Spleen (tissue), 11 donors: ENCODE results near the gene LYVE1. TPM values are rescaled to one million over a fixed set of nuclear protein-coding genes. Genes with fewer than 3 reads are reported as not detected.
A peak's percentile ranks its signal among the peaks of the same experiment; 100 is the strongest.

ENCODE experiments used
- DNase-seq: peaks from one replicate; pipeline ENCODE4 v3.0.0-alpha.2; 2020
- H3K27ac ChIP-seq, 8 donors: fragments of 200-600 bp; sonication (generic) in 7 of 8; 1 replicate in 4 of 8; 2 replicates in 4 of 8; pipeline versions ENCODE4 v1.5.0 to v1.8.0; 2016 to 2021; ENCODE audit warnings: inconsistent platforms in 4 of 8, mild to moderate bottlenecking in 4 of 8, moderate library complexity in 1 of 8
- H3K27me3 ChIP-seq, 7 donors: fragments of 200-600 bp; sonication (generic) in 6 of 7; replicated peaks in 1 of 7; 1 replicate in 4 of 7; 2 replicates in 3 of 7; pipeline versions ENCODE4 v1.5.0 to v1.8.0; 2016 to 2021; ENCODE audit warnings: inconsistent platforms in 3 of 7, mild to moderate bottlenecking in 1 of 7
- H3K36me3 ChIP-seq, 6 donors: fragments of 200-600 bp; sonication (generic) in 5 of 6; 1 replicate in 4 of 6; 2 replicates in 2 of 6; pipeline versions ENCODE4 v1.5.0 to v1.8.0; 2016 to 2021; ENCODE audit warnings: inconsistent platforms in 2 of 6
- H3K4me1 ChIP-seq, 6 donors: fragments of 200-600 bp; sonication (generic) in 5 of 6; 1 replicate in 3 of 6; 2 replicates in 3 of 6; pipeline versions ENCODE4 v1.5.0 to v1.8.0; 2016 to 2021; ENCODE audit warnings: inconsistent platforms in 3 of 6
- H3K4me3 ChIP-seq, 8 donors: fragments of 200-600 bp; sonication (generic) in 7 of 8; 1 replicate in 4 of 8; 2 replicates in 4 of 8; pipeline versions ENCODE4 v1.5.0 to v1.8.0; 2016 to 2021; ENCODE audit warnings: inconsistent platforms in 4 of 8, mild to moderate bottlenecking in 4 of 8, moderate library complexity in 2 of 8
- H3K9me3 ChIP-seq, 8 donors: fragments of 200-600 bp; sonication (generic) in 7 of 8; 1 replicate in 4 of 8; 2 replicates in 4 of 8; pipeline versions ENCODE4 v1.5.0 to v1.8.0; 2016 to 2021; ENCODE audit warnings: inconsistent platforms in 4 of 8
- POLR2A ChIP-seq, 3 donors: fragments of 450-650 bp; IDR thresholded peaks; one replicate each; pipeline ENCODE4 v1.5.1; 2017; ENCODE audit warnings: antibody characterized with exemption in 3 of 3, mild to moderate bottlenecking in 1 of 3
- POLR2AphosphoS5 ChIP-seq, 3 donors: sonication (generic); formaldehyde crosslinking; IDR thresholded peaks; one replicate each; pipeline ENCODE4 v1.5.1; 2017; ENCODE audit warnings: antibody characterized with exemption in 3 of 3
- WGBS, 5 donors: extraction: QIAGEN DNeasy Blood & Tissue Kit in 3 of 5; methylation state at CpG; one replicate each; pipeline versions ENCODE4 v1.1.5 to v1.1.7; 2013 to 2018; 5-methylcytosine and 5-hydroxymethylcytosine counted together
- intact Hi-C: fragments of 100-400 bp; cut with DNase I; formaldehyde crosslinking; loops from one replicate; pipeline ENCODE4 v1.15.0; 2023; ENCODE audit warnings: low total_unique reads
- polyA plus RNA-seq, 3 donors: library from polyadenylated mRNA; stranded (reverse); fragments of 200-250 nt; gene quantifications; one replicate each; pipeline ENCODE4 v1.2.1, GENCODE V29; 2013
- total RNA-seq, 7 donors: library from RNA; depleted of rRNA in 3 of 7; stranded (reverse); fragments of >200 nt in 3 of 7; fragmentation: NEBNext Ultra II Directional in 4 of 7; extraction: Animal tissue kit (Norgen Biotek cat#: 25700) in 4 of 7; gene quantifications; one replicate each; pipeline versions ENCODE4 v1.1.0 to v1.2.1, GENCODE V29; 2016 to 2021
- TF ChIP-seq, protein P1 (sequence below), 11 experiments: fragments of 200-600 bp in 7 of 11; fragments of 450-650 bp in 4 of 11; sonication (generic) in 4 of 11; IDR thresholded peaks in 8 of 11; conservative IDR thresholded peaks in 3 of 11; 1 replicate in 7 of 11; 2 replicates in 4 of 11; pipeline versions ENCODE4 v1.4.0 to v1.8.0; 2016 to 2021; ENCODE audit warnings: antibody characterized with exemption in 11 of 11, inconsistent platforms in 4 of 11, mild to moderate bottlenecking in 1 of 11
- donor health status: healthy with polysubstance abuse.
- donor health status: DM: no; HTN: no; CAD: no; lungs with moderate emphysema.
- donor health status: DM: no; HTN: no; CAD: no.
- donor health status: Bipolar disorder and iron deficiency.
- donor health status: healthy.
- donor health status: DM: no; HTN: no; CAD: no.
- donor health status: DM: yes; HTN: yes; CAD: no.

Gene LYVE1
- total and polyA plus RNA-seq, 10 donors: 20.2 to 338 (median 134) TPM

GRCh38 chr11:10561043-10561818, 7.2 kb downstream of the LYVE1 start:
- TF ChIP-seq, protein P1, sequence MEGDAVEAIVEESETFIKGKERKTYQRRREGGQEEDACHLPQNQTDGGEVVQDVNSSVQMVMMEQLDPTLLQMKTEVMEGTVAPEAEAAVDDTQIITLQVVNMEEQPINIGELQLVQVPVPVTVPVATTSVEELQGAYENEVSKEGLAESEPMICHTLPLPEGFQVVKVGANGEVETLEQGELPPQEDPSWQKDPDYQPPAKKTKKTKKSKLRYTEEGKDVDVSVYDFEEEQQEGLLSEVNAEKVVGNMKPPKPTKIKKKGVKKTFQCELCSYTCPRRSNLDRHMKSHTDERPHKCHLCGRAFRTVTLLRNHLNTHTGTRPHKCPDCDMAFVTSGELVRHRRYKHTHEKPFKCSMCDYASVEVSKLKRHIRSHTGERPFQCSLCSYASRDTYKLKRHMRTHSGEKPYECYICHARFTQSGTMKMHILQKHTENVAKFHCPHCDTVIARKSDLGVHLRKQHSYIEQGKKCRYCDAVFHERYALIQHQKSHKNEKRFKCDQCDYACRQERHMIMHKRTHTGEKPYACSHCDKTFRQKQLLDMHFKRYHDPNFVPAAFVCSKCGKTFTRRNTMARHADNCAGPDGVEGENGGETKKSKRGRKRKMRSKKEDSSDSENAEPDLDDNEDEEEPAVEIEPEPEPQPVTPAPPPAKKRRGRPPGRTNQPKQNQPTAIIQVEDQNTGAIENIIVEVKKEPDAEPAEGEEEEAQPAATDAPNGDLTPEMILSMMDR (IDR thresholded peaks at IDR 0.05 in 8 of 11, conservative IDR thresholded peaks at IDR 0.05 in 3 of 11): no peak
- TF ChIP-seq POLR2AphosphoS5 (IDR thresholded peaks at IDR 0.05) (peak in 1 of 3 donors; percentile 46), POLR2A (IDR thresholded peaks at IDR 0.05) (no peak)
- Histone ChIP-seq H3K4me1 (peaks cover 0 to 39% (median 22%) of the 10 kb centered on the region in 6 donors), H3K27me3 (no peaks in the 10 kb centered on the region), H3K4me3 (no peak overlapping the region), H3K27ac (peak overlapping the region in 2 of 8 donors; percentile 5 to 13), H3K36me3 (peaks cover 0 to 74% (median 7%) of the 10 kb centered on the region in 6 donors), H3K9me3 (no peaks in the 10 kb centered on the region)
- WGBS, 5 donors: 66 to 86% (median 80%) methylated on average over 3 of the region's 3 CpGs
- intact Hi-C loops: loop anchor here (10.0 kb wide), 1 partner anchor 84 kb away; no protein-coding TSS in a partner anchor
- DNase-seq: no peak

DNA sequence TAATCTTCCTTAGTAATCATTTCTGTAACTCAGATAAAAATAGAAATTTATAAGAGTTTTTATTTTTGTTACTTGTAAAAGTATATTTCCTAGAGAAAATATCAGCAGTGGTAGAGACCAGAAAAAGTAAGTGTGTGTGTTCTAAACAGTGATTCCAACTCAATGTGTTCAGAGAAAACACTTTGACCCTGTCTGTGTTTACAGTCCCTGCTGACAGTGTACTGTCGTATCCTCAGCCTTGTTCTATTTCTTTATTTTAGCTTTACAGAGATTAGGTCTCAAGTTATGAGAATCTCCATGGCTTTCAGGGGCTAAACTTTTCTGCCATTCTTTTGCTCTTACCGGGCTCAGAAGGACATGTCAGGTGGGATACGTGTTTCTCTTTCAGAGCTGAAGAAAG, 10.2 kb downstream of the LYVE1 start:
- WGBS, 5 donors: 77 to 95% (median 86%) methylated on average over 3 of the region's 3 CpGs
- H3K4me1 ChIP-seq: peaks cover 0 to 14% (median 3%) of the 10 kb centered on the region in 6 donors
- H3K27ac ChIP-seq: no peak overlapping the region
- TF ChIP-seq POLR2A (IDR thresholded peaks at IDR 0.05) (no peak), POLR2AphosphoS5 (IDR thresholded peaks at IDR 0.05) (no peak)
- TF ChIP-seq, protein P1 (IDR thresholded peaks at IDR 0.05 in 8 of 11, conservative IDR thresholded peaks at IDR 0.05 in 3 of 11): no peak
- H3K36me3 ChIP-seq: peaks cover 0 to 62% (median 7%) of the 10 kb centered on the region in 6 donors
- no peaks in the 10 kb centered on the region for H3K9me3 ChIP-seq
- no peak overlapping the region for H3K4me3 ChIP-seq
- no peak for DNase-seq
- intact Hi-C loops: no loop called here
- H3K27me3 ChIP-seq: no peaks in the 10 kb centered on the region

DNA sequence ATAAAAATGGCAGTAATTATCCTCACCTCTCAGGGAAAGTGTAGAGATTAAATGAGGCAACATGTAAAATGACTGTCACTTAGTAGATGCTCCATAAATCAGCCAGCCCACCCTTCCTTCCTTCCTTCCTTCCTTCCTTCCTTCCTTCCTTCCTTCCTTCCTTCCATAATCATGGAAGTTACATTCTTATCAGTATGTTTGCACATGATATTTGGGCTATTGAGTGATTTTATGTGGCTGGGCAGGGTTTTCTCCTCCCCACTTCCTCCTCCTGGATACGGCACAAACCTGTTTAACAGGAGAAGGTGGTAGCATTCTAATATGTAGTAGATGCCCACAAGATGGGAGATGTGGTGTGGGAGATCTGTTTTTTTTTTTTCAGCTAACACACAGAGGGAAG, 11.9 kb downstream of the LYVE1 start:
- DNase-seq: no peak
- Histone ChIP-seq H3K4me1 (peaks cover 0 to under 1% (median 0%) of the 10 kb centered on the region in 6 donors), H3K4me3 (no peak overlapping the region), H3K27ac (no peak overlapping the region), H3K36me3 (peaks cover 0 to 46% (median 7%) of the 10 kb centered on the region in 6 donors), H3K9me3 (peaks cover 0 to 8% (median 1%) of the 10 kb centered on the region in 8 donors), H3K27me3 (no peaks in the 10 kb centered on the region)
- TF ChIP-seq POLR2A (IDR thresholded peaks at IDR 0.05): no peak
- TF ChIP-seq, protein P1 (IDR thresholded peaks at IDR 0.05 in 8 of 11, conservative IDR thresholded peaks at IDR 0.05 in 3 of 11): no peak
- TF ChIP-seq POLR2AphosphoS5 (IDR thresholded peaks at IDR 0.05): no peak
- intact Hi-C loops: no loop called here
- whole genome bisulfite sequencing, 5 donors: 39 to 58% (median 45%) methylated on average over 1 of the region's 1 CpG

- H3K27ac ChIP-seq: no peak overlapping the region
- peaks cover 0 to 3% (median 0%) of the 10 kb centered on the region in 6 donors for H3K36me3 ChIP-seq
- no peak overlapping the region for H3K4me3 ChIP-seq
- intact Hi-C loops: no loop called here
- DNase-seq: no peak
- peaks cover 0 to 9% (median 1%) of the 10 kb centered on the region in 8 donors for H3K9me3 ChIP-seq
- H3K4me1 ChIP-seq: no peaks in the 10 kb centered on the region
- TF ChIP-seq POLR2A (IDR thresholded peaks at IDR 0.05) (no peak), POLR2AphosphoS5 (IDR thresholded peaks at IDR 0.05) (no peak)
- TF ChIP-seq, protein P1 (IDR thresholded peaks at IDR 0.05 in 8 of 11, conservative IDR thresholded peaks at IDR 0.05 in 3 of 11): no peak
- WGBS, 5 donors: 76 to 93% (median 82%) methylated on average over 3 of the region's 3 CpGs
- no peaks in the 10 kb centered on the region for H3K27me3 ChIP-seq
Measured at GRCh38 chr11:10551845-10552352, 16.6 kb downstream of the LYVE1 start.
